Osteocyte (in vitro differentiated cells): ENCODE measurements around the gene CCND1. TPM values are rescaled to one million over a fixed set of nuclear protein-coding genes. Genes with fewer than 3 reads are reported as not detected.

Source experiments
- DNase-seq: peaks from one replicate; pipeline ENCODE4 v3.0.0; 2021; ENCODE audit warnings: mixed read lengths; ENCODE audit not compliant: unreplicated experiment; ENCODE audit errors: extremely low spot score
- H3K27ac Mint-ChIP-seq: one replicate; pipeline ENCODE4 v1.8.0; 2021; ENCODE audit warnings: mild to moderate bottlenecking, mixed read lengths; ENCODE audit not compliant: unreplicated experiment
- H3K27me3 Mint-ChIP-seq: one replicate; pipeline ENCODE4 v1.8.0; 2021; ENCODE audit warnings: mixed read lengths; ENCODE audit not compliant: unreplicated experiment
- H3K36me3 Mint-ChIP-seq: one replicate; pipeline ENCODE4 v1.8.0; 2021; ENCODE audit warnings: mixed read lengths; ENCODE audit not compliant: unreplicated experiment
- H3K4me1 Mint-ChIP-seq: one replicate; pipeline ENCODE4 v1.8.0; 2021; ENCODE audit warnings: mixed read lengths; ENCODE audit not compliant: unreplicated experiment
- H3K4me3 Mint-ChIP-seq: one replicate; pipeline ENCODE4 v1.8.0; 2021; ENCODE audit warnings: mild to moderate bottlenecking, moderate library complexity, mixed read lengths; ENCODE audit not compliant: unreplicated experiment
- H3K9me3 Mint-ChIP-seq: one replicate; pipeline ENCODE4 v1.8.0; 2021; ENCODE audit warnings: mixed read lengths; ENCODE audit not compliant: unreplicated experiment
- CTCF ChIP-seq: fragments of 200-600 bp; sonication (generic); IDR thresholded peaks from 2 replicates; pipeline ENCODE4 v1.5.0; 2021; ENCODE audit warnings: antibody characterized with exemption, mild to moderate bottlenecking, moderate library complexity
- total RNA-seq: library from RNA; stranded (reverse); gene quantifications from 2 replicates; pipeline ENCODE4 v1.2.1, GENCODE V29; 2021

The CCND1 gene
- total RNA-seq, 1 donor from 2014 or later: 180 TPM

GRCh38 chr11:69624293-69624692 lies 16.7 kb upstream of the CCND1 start:
- H3K27ac Mint-ChIP-seq: no peak overlapping the region
- H3K4me1 Mint-ChIP-seq: no peaks in the 10 kb centered on the region
- TF ChIP-seq CTCF: no peak
- H3K4me3 Mint-ChIP-seq: no peak overlapping the region
- H3K9me3 Mint-ChIP-seq: no peaks in the 10 kb centered on the region
- no peak for DNase-seq
- H3K27me3 Mint-ChIP-seq: peaks cover 2% of the 10 kb centered on the region
- no peaks in the 10 kb centered on the region for H3K36me3 Mint-ChIP-seq

- Mint-ChIP-seq H3K27ac (no peak overlapping the region), H3K9me3 (peaks cover 6% of the 10 kb centered on the region), H3K36me3 (peaks cover 4% of the 10 kb centered on the region), H3K27me3 (peaks cover 2% of the 10 kb centered on the region), H3K4me1 (no peaks in the 10 kb centered on the region), H3K4me3 (no peak overlapping the region)
- DNase-seq: no peak
- no peak for TF ChIP-seq CTCF
Measured at GRCh38 chr11:69625476-69625875, 15.5 kb upstream of the CCND1 start.

- Mint-ChIP-seq H3K27ac (no peak overlapping the region), H3K27me3 (peaks cover 2% of the 10 kb centered on the region), H3K9me3 (peaks cover 6% of the 10 kb centered on the region), H3K4me3 (no peak overlapping the region), H3K36me3 (peaks cover 4% of the 10 kb centered on the region), H3K4me1 (no peaks in the 10 kb centered on the region)
- no peak for TF ChIP-seq CTCF
- no peak for DNase-seq
Measured at GRCh38 chr11:69627551-69627950, 13.4 kb upstream of the CCND1 start.

GRCh38 chr11:69630017-69630416 lies 10.9 kb upstream of the CCND1 start:
- Mint-ChIP-seq H3K27ac (no peak overlapping the region), H3K9me3 (peaks cover 6% of the 10 kb centered on the region), H3K27me3 (no peaks in the 10 kb centered on the region), H3K4me1 (no peaks in the 10 kb centered on the region), H3K4me3 (no peak overlapping the region), H3K36me3 (peaks cover 4% of the 10 kb centered on the region)
- TF ChIP-seq CTCF: no peak
- DNase-seq: no peak

- Mint-ChIP-seq H3K27me3 (no peaks in the 10 kb centered on the region), H3K4me1 (no peaks in the 10 kb centered on the region), H3K36me3 (peaks cover 4% of the 10 kb centered on the region), H3K9me3 (peaks cover 6% of the 10 kb centered on the region), H3K4me3 (no peak overlapping the region), H3K27ac (no peak overlapping the region)
- no peak for TF ChIP-seq CTCF
- no peak for DNase-seq
Measured at GRCh38 chr11:69630424-69630823, 10.5 kb upstream of the CCND1 start.
